ENCODE results near the gene SLC25A36.

DNA sequence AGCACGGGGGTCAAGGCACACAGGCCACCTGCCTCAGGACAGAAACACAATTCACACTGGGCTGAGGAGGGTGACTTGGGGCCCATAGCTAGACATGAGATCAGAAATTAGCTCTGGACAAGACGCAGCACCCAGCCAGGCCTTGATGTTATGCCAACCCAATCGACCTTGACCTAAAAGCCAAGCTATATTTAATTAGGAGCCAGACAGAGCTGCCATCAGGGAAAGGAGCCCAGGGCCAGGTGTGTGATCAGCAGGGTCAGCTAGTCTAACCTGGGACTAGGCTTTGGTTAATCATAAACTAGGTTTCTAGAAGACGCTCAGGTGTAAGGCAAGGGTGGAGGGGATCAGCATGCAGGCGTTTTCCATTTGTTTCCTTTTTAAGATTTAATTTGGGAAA is 23.9 kb upstream of the SLC25A36 start:
- TF ChIP-seq, protein P1, sequence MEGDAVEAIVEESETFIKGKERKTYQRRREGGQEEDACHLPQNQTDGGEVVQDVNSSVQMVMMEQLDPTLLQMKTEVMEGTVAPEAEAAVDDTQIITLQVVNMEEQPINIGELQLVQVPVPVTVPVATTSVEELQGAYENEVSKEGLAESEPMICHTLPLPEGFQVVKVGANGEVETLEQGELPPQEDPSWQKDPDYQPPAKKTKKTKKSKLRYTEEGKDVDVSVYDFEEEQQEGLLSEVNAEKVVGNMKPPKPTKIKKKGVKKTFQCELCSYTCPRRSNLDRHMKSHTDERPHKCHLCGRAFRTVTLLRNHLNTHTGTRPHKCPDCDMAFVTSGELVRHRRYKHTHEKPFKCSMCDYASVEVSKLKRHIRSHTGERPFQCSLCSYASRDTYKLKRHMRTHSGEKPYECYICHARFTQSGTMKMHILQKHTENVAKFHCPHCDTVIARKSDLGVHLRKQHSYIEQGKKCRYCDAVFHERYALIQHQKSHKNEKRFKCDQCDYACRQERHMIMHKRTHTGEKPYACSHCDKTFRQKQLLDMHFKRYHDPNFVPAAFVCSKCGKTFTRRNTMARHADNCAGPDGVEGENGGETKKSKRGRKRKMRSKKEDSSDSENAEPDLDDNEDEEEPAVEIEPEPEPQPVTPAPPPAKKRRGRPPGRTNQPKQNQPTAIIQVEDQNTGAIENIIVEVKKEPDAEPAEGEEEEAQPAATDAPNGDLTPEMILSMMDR (IDR thresholded peaks at IDR 0.05; ENCODE audit: insufficient read depth, low read length) = no peak
- no peak for TF ChIP-seq POLR2AphosphoS5 (IDR thresholded peaks at IDR 0.05; ENCODE audit: low read depth)
- no peak for TF ChIP-seq REST (IDR thresholded peaks at IDR 0.05; ENCODE audit: insufficient replicate concordance, low read depth)
- TF ChIP-seq SPI1 (IDR thresholded peaks at IDR 0.05; ENCODE audit: borderline replicate concordance, low read depth) = no peak
